Kidney tubule cell (primary cell): ENCODE measurements around the gene ZNF423.

Experiments used
- DNase-seq: peaks from one replicate; pipeline ENCODE4 v3.0.0-alpha.2; 2018; ENCODE audit warnings: low spot score

The ZNF423 gene

DNA sequence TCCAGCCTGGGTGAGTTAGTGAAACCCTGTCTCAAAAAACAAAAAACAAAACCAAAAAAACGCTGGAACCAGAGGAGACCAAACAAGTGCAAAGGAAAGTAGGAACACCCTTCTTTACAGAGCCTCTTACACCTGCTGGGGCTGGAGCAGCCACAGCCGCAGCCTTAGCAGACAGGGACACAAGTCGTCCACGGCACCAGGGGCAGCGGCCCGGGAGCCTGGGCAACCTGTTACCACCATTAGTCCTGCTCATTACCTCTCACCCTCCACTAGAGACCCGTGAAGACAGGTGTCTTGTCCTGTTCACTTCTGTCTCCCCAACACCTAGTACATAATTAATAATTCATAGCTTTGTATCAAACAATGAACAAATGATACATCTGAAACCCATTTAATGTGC is 398.7 kb downstream of the ZNF423 start:
- DNase-seq: no peak

DNA sequence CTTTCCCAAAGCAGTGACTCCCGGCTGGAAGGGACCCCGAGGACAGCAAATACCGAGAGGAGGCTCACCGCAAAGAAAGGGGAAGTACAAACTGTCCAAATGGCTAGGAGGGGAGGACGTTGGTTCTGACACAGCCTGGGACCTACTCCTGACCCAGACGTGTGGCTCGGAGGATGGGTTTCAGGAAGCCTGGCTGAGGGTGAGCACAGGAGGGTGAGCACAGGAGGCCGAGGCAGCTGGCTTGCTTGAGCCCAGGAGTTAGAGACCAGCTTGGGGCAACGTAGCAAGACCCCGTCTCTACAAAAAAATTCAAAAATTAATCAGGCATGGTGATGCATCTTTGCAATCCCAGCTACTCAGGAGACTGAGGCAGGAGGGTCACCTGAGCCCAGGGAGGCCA is 399.1 kb downstream of the ZNF423 start:
- DNase-seq: no peak

DNA sequence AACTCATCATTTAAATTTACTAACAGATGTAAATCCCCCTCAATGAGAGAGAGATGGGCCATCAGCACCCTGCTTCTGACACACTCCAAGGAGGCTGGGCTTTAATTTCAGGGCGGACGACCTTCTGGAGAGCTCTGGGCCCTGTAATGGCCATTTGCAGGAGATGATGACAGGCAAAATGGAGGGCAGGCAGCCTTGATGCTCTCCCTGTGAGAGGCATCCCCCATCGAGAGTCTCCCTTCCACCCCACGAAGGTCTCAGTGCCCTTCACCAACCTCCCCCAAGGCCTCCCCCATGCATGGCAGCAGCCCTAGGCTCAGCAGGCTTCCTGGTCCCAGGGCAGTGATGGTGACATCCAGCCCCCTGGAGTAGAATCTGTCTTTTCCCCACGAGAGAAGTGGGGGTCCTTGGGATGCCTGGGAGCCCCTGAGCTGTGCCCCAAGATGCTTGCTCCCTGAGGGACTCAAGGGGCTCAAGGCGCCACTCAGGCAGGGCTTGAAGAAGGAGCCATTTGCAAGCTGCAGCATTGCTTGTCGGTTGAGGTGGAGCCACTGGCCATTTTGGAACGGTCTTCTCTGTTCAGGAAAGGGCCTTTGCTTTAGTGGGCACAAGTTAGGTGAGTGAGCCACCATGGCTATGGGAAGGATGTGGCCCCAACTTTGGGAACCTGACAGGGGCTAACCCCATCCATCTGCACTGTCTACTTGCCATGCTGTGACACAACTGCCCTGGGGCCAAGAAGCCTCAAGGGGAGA is 399.7 kb downstream of the ZNF423 start:
- no peak for DNase-seq

DNA sequence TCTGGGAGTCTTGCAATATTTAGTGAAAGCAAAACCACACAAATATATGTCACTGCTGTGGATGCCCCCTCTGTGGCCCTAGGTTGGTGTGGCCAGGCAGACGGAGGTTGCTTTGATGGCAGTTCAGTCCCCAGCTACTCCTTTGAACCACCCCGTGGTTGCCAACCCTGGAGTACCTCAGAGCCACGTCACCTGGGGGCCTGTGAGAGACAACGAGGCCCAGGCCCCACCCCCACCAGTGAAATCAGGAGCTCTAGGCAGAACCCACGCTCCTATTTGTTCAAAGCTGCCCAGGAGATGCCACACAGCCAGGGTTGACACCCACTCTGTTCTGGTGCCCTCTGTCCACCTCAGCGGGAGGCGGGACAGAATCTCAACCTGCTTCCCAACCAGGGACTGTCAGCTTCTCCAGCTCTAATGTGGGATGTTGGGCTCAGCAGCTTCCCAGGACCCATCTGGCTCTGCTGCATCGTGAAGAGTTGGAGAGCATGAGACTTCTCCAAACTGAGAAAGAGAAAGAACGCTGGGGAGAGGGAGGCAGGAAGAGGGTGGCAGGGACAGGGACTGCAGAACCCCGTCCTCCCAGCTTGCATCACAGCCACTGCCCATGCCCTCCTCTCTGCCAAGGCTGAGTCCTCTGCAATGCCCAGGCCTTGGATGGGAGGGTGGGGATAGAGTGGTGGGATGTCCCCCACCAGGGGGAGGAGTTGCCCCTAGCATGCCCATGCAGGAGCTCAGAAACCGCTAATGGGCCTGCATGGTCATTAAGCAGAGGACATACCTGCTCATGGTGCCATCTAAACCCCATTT is 400.5 kb downstream of the ZNF423 start:
- DNase-seq: no peak

DNA sequence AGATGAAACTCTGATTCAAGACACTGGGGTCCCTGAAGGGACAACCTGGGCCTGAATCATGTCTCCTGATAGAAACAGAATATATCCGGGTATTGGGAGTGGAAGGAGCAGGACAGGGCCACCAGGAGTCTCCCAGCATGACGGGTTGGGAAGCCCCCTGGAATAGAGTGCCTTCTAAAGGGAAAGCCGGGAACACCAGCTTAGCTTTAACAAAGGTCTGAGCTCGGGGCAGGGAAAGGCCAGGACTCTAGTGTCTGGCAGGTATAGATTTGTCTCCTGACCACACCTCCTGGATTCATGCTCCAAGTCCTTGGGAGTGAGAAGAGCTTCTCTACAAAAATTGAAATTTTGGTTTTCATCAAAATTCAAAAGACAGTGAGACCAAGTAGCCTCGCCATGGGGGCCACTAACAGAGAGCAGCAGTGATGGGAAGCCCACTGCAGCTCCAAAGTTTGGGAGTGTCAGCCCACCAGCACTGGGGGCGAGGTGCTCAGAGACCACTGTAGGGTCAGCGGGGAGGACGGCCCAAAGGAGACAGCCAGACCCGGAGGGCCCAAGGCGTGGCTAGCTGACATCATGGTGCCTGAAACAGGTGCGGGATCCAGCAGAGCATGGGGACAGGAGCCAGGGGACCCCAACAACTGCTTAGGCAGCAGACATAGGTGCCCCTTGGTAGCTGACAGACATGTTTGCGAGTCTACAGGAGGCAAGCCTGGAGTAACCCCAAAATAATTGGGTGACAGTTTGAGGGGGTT is 401.3 kb downstream of the ZNF423 start:
- DNase-seq: no peak

DNA sequence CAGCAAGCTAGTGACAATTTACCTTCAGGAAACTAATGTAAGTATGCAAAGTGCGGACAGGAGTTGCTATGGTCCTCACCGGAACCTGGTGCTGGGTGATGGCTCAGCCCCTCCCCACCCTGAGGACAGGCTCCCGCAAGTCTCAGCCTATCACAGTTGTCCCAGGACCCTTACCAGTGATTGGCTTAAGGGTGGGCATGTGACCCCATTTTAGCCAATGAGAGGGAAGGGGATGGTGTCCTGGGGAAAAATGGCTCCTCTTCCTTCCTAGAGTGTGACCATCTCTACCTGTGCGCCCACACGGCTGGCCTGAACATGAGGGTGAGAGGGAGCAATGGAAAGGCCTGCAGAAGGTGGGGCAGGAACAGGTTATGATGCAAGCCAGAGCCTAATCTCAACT is 401.9 kb downstream of the ZNF423 start:
- DNase-seq: no peak

DNA sequence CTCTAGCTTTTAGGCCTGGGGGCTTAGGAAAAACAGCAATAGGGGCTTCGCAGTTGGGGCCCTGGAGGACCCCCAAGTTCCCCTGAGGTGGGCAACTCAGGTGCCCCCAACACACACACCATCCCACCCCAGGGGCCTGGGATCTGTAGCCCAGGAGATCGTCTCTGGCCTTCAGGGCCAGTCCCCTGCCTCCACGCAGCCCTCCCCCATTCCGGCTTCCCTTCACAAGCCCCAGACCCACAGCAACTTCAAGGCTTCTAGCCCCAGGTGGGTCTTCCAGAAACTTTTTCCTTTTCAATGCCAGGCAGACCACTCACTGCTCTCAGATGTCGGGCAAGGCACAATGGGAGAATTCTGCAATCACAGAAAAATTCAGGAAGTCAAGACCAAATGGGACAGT is 402.9 kb downstream of the ZNF423 start:
- no peak for DNase-seq

DNA sequence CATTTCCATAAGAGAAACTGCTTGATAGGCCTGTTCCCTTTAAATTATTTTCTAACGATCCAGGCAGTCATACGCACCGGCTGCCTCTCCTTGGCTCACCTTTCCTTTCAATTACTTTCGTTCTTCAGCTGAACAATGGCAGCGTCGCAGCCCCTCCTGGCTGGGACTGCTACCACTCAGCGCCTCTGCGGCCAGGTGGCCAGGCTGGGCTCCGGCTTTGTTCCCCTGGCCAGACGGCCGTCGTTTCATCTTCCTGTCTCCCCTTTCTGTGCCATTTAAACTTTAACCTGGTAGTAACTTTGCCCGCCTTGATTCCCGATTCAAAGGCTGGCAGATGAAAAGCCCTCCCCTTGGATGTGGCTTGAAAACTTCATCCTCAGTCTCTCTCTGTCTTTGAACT is 403.3 kb downstream of the ZNF423 start:
- no peak for DNase-seq

DNA sequence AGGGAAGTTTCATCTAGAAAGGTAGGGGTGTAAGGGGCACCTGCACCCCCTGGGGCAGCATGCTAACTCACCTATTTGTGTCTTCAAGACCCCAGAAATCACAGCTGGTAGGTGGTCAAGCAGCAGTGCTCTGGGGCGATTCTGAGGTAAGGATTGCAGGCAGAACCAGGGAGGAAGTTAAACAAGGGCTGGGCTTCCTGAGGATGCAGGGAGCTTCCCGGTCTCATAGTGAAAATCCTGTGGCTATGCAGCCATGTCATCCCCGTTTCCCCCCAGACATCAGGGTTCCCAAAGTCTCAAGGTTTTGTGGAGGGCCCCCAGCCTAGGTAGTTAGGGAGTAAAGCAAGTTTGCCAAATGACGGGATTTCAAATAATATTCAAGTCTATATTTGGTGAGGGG is 403.8 kb downstream of the ZNF423 start:
- DNase-seq: no peak

DNA sequence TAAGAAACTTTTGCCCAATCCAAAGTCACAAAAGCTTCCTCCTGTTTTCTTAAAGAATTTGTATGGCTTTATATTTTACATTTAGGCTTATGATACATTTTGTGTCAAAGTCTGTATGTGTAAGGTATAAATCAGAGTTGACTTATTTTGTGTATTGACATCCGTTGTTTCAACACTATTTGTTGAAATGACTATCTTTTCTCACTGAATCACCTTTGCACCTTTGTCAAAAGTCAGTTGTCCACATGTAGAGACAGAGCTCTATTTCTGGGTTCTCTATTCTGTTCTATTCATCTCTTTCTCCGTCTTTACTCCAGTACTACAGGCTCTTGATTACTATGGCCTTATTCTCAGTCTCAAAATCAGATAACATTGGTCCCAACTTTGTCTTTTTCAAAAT is 409.1 kb downstream of the ZNF423 start:
- DNase-seq: no peak

DNA sequence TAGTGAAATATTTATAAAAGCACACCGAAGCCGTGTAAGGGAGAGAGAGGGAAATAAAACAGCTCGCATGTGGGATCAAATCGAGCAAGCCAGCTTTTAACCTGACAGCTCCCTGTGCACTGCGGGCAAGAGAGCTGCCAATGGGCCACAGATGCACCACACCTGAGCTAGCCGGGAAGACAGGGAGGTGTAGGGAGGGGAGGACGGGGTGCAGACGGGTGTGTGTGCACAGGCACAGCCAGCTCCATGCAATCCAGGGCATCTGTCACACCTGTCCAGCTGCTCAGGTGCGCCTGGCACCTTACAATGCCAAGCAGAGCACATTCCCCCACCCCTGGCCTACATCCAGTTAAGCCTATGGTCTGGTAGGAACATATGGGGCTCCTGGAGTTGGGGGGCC is 412.3 kb downstream of the ZNF423 start:
- DNase-seq: no peak

DNA sequence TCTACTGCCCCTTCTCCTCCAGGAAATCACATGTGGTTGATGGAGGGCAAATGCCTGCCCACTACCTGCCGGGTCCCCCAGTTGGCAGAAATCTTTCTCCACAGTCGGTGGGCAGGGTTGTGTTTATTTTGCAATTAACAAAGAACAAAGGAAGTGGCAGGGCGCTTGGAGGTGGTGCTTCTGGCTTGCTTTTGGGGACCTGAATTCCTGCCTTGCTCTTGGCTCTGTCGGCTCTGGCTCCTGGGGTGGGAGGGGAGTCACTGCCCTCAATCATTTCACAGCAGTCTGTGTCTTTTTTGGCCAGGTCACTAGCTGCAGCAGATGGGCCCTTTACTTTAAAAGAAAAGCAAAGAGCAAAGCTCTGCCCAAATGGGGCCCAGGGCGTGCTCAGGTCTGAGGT is 413.1 kb downstream of the ZNF423 start:
- no peak for DNase-seq

DNA sequence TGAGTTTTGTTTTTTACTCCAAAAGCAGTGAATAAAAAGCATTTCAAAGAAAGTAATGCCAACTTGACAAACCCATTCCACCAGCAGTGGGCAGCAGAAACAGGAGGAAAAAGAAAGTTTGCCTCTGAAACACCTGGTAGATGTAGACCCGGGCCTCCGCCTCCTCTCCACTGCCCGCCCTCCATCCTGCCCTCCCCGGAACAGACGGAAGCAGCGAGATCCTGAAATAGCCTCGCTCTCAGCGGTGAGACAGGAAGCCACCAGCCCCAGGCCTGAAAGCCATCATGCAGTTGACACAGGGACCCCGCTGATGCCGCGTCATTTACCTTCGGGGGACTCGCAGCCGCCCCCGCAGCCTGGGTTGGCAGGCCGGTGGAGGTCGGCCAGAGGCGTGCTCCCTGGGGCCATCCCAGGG is 414.5 kb downstream of the ZNF423 start:
- peak; percentile 15 for DNase-seq

DNA sequence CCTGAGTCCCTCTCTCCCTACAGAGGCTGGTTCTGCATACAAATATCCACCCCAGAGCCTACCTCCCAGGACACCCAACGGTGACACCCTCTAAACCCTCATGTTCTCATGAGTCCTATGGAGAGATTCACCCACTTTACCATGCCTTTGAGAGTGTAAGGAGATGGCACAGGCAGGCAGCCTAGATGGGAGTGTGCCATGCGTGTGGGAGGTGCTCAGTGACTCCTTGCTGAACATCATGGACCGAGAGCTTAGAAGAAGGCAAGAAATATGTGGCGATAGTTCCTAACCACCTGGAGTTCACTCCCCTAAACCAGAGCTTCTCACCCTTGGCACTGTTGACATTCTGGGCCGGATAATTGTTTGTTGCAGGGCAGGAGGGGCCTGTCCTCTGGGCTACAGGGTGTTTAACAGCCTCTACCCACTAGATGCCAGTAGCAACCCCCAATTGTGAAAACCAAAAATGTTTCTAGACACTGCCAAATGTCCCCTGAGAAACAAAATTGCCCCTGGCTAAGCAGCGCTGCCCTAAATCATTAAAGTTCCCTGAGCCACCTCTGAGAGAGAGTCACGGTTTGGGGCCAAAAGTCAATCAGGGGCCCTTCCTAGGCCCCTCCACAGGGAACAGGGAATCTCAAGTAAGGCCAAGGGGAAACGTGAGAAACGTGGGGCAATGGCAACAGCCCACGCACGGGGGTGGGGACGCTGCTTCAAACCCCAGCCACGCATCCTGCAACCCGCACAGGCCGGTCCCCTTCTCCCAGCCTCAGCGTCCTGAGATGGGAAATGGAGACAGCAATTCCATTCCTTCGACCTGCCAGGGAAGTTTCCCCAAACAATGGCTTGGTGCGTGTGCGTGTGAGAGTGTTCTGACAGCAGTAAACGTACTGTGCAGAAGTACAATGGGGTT is 415.5 kb downstream of the ZNF423 start:
- no peak for DNase-seq

DNA sequence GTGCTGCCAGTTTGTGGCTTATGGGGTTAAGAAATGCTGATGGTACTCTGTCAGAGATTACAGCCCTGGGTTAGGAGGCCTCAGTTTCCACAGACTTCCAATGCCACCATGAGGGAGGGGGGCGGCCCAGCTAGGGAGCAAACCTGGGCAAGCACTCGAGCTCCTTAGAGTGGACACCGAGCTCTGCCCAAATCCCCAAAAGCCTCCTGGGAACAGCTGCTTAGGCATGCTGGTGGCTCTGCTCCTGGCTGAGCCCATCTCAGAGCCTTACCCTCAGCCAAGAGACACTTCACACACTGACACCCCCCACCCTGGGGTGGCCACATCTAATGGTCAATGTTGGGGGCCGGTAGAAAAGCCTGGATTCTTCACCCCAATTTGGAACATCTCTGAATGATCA is 416.2 kb downstream of the ZNF423 start:
- no peak for DNase-seq

DNA sequence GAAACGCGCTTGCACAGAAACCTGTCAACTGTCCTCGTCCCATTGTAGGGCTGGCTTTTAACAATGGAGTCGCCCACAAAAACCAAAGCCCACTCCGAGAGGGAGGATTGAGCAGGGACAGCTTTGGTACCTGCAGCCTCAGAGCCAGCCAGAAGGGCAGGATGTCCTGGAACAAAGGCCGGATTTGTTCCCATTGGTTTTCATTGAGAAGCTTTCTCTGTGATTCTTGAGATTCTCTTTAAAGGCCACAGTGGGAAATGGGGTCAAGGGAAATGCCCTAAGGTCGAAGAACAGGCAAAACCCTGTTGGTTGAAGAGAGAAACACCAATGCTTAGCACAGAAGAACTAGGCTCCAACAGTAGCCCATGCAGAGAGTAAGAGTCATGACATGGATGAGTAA is 416.9 kb downstream of the ZNF423 start:
- no peak for DNase-seq
